GM21737 (cell line): ENCODE results near the gene POU6F1.
"Not testable (repeated sequence)": the region's sequence is repeated elsewhere in the genome, so short reads cannot be mapped to it uniquely, and the experiment has no call there.

ENCODE experiments used
- ATAC-seq: cut with Tn5 transposase; IDR thresholded peaks from one replicate; pipeline ENCODE4 v1.9.1; 2021; ENCODE audit warnings: mild to moderate bottlenecking, moderate library complexity; ENCODE audit not compliant: unreplicated experiment

Gene POU6F1

GRCh38 chr12:51217968-51218606, at the start of gene POU6F1:
TSS of gene POU6F1 (minus strand) at chr12:51218062. CDS start at chr12:51206836, 11,226 bp downstream.
- ATAC-seq, result peak; percentile 62

GRCh38 chr12:51265024-51265423, 47.2 kb upstream of the POU6F1 start:
- no peak for ATAC-seq

GRCh38 chr12:51264297-51264696, 46.4 kb upstream of the POU6F1 start:
- ATAC-seq, result no peak

- ATAC-seq, result no peak
Observed at GRCh38 chr12:51263341-51263740, 45.5 kb upstream of the POU6F1 start.

- ATAC-seq, result no peak
Observed at GRCh38 chr12:51262758-51263177, 44.9 kb upstream of the POU6F1 start.

- ATAC-seq, result not testable (repeated sequence)
Observed at GRCh38 chr12:51259600-51259999, 41.7 kb upstream of the POU6F1 start.

GRCh38 chr12:51254536-51254935, 36.7 kb upstream of the POU6F1 start:
- no peak for ATAC-seq

- ATAC-seq, result no peak
Observed at GRCh38 chr12:51253276-51253675, 35.4 kb upstream of the POU6F1 start.

GRCh38 chr12:51247523-51248206, 29.8 kb upstream of the POU6F1 start:
- ATAC-seq, result no peak

- no peak for ATAC-seq
Observed at GRCh38 chr12:51246254-51246853, 28.5 kb upstream of the POU6F1 start.

- ATAC-seq, result no peak
Observed at GRCh38 chr12:51245476-51246253, 27.8 kb upstream of the POU6F1 start.

GRCh38 chr12:51244269-51244668, 26.4 kb upstream of the POU6F1 start:
- ATAC-seq, result no peak

- ATAC-seq, result no peak
Observed at GRCh38 chr12:51242876-51243275, 25.0 kb upstream of the POU6F1 start.

GRCh38 chr12:51242120-51242519, 24.3 kb upstream of the POU6F1 start:
- no peak for ATAC-seq

GRCh38 chr12:51240971-51241370, 23.1 kb upstream of the POU6F1 start:
- ATAC-seq, result no peak

- ATAC-seq, result peak; percentile 82
Observed at GRCh38 chr12:51238510-51239334, 20.9 kb upstream of the POU6F1 start, which contains the start of gene DAZAP2. TSS of gene DAZAP2 (plus strand) at chr12:51238826. CDS start at chr12:51238908, 82 bp downstream.

- ATAC-seq, result no peak
Observed at GRCh38 chr12:51238037-51238509, 20.2 kb upstream of the POU6F1 start.

- no peak for ATAC-seq
Observed at GRCh38 chr12:51234530-51234929, 16.7 kb upstream of the POU6F1 start.

GRCh38 chr12:51232642-51233041, 14.8 kb upstream of the POU6F1 start:
- ATAC-seq, result no peak

- no peak for ATAC-seq
Observed at GRCh38 chr12:51229116-51229809, 11.4 kb upstream of the POU6F1 start.
